HAP-1 (cell line): Measurements from ENCODE around the gene POU4F3.
"Not testable (repeated sequence)": the region's sequence is repeated elsewhere in the genome, so short reads cannot be mapped to it uniquely, and the experiment has no call there.

Experiments
- DNase-seq, 2 experiments: peaks; one replicate each; pipeline ENCODE4 v3.0.0-alpha.2; 2016 to 2020; ENCODE audit warnings: low spot score in 2 of 2
- H3K27me3 ChIP-seq: fragments of 250-450 bp; sonication (Bioruptor Pico); 2 replicates; pipeline ENCODE4 v1.5.1; 2020; ENCODE audit warnings: low read depth, mild to moderate bottlenecking, moderate library complexity
- H3K36me3 ChIP-seq: fragments of 250-450 bp; sonication (Bioruptor Pico); replicated peaks from 2 replicates; pipeline ENCODE4 v1.5.1; 2020; ENCODE audit warnings: mild to moderate bottlenecking
- H3K4me1 ChIP-seq: fragments of 250-450 bp; sonication (Bioruptor Pico); 2 replicates; pipeline ENCODE4 v1.5.1; 2020; ENCODE audit warnings: mild to moderate bottlenecking
- H3K4me3 ChIP-seq: fragments of 250-450 bp; sonication (Bioruptor Pico); 2 replicates; pipeline ENCODE4 v1.5.1; 2020; ENCODE audit warnings: mild to moderate bottlenecking, moderate library complexity
- H3K9me3 ChIP-seq: fragments of 250-450 bp; sonication (Bioruptor Pico); 2 replicates; pipeline ENCODE4 v1.5.1; 2020; ENCODE audit warnings: mild to moderate bottlenecking, moderate library complexity
- in situ Hi-C: fragments of 300-500 bp; cut with MboI; formaldehyde crosslinking; loops from 3 replicates; pipeline ENCODE4 v1.14.3; 2020; ENCODE audit warnings: low sequenced_read_pairs, inconsistent platforms, mixed read lengths

POU4F3 gene, protein sequence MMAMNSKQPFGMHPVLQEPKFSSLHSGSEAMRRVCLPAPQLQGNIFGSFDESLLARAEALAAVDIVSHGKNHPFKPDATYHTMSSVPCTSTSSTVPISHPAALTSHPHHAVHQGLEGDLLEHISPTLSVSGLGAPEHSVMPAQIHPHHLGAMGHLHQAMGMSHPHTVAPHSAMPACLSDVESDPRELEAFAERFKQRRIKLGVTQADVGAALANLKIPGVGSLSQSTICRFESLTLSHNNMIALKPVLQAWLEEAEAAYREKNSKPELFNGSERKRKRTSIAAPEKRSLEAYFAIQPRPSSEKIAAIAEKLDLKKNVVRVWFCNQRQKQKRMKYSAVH

DNA sequence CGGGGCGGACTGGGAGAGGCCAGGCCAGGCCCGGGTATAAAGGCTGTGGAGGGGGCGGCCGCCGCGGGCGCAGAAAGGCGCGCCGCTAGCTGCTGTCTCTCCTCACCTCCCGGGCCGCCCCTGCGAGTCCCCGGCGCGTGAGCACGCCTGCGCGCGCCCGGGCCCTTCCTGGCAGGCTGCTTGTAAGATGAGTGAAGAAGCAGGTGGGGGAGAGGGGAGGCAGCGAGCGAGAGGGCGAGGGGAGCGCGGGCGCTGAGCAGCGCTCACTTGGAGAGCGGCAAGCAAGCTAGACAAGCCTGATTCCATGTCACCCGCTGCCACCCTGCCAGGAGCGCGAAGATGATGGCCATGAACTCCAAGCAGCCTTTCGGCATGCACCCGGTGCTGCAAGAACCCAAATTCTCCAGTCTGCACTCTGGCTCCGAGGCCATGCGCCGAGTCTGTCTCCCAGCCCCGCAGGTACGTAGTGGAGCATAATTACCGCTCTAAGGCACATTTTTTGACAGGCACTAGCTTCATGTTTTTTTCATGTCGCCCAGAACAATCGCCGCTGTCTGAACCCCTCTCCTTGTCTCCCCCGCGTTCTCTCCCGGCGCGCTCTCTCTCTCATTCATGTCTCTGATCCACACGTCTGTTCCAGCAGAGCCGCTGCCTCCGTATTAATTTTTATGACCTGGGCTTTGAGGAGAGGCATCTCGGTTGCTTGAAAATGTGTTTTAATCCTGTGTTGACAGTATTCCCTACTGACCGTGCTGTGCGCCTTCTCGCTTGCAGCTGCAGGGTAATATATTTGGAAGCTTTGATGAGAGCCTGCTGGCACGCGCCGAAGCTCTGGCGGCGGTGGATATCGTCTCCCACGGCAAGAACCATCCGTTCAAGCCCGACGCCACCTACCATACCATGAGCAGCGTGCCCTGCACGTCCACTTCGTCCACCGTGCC is at the start of gene POU4F3:
TSS of gene POU4F3 (plus strand) at position 66 of the 941 bp plus-strand sequence. CDS start at position 340, 274 bp downstream.
- no peak for DNase-seq
- in situ Hi-C loops, result no loop called here
- no peak within 1 kb of the TSS for H3K4me3 ChIP-seq
- no peaks in the 10 kb centered on the region for H3K4me1 ChIP-seq
- H3K27me3 ChIP-seq, result peaks cover 70% of the 10 kb centered on the region
- H3K36me3 ChIP-seq, result no peaks in the 10 kb centered on the region
- no peaks in the 10 kb centered on the region for H3K9me3 ChIP-seq

DNA sequence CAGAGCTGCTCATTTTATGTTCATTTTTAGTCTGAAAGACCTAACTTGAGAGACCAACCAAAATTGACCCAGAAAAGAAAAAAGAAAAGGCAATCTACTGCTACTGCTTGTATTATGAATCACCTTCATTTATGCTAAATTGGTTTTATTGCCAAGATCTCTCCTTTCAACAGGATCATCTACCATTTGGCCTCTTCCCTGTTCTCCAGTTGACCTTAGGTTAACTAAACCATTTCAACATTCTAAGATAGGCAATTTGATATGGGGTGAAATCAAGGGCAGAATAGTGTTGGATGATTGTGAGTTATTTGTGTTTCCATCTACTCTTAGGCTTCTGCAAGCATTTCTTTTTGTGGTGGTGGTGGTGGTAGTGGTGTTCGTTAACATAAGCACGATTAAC is 48.3 kb upstream of the POU4F3 start:
- Histone ChIP-seq H3K36me3 (peaks cover 6% of the 10 kb centered on the region; the same call in 1 of the 2 replicates), H3K27me3 (no peaks in the 10 kb centered on the region), H3K4me1 (no peaks in the 10 kb centered on the region), H3K9me3 (no peaks in the 10 kb centered on the region), H3K4me3 (no peak overlapping the region)
- in situ Hi-C loops, result loop anchor here (10.0 kb wide), 1 partner anchor 144 kb away; no protein-coding TSS in a partner anchor
- no peak for DNase-seq

DNA sequence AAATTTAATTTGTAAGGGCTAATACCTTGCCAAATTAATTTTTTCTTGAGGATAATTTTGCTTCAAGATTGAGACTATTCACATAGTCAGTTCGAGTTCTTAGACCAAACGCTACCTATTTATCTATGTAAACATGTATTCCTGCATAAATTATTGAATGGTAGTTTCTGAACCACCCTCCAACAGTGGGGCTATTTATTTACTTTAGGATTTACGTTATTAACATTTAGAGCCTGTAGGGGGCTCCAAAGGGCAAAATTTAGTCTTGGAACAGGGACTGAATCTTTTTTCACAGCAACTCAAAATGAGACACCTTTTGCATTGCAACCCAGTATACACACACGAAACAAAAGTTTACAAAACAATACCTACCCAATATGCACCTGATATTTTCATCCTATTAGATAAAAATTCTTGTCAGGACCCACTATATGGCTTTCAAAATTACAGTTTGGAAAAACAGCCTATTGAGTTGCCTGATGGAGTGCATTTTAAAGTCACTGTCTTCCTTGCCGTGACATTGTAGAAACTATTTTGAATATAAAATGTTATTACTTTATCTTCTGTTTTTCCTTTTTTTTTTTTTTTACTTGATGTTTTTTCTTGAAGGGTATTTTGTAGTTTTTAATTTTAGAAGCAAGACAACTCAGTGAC is 47.1 kb upstream of the POU4F3 start:
- Histone ChIP-seq H3K27me3 (no peaks in the 10 kb centered on the region), H3K4me3 (no peak overlapping the region), H3K9me3 (no peaks in the 10 kb centered on the region), H3K36me3 (no peaks in the 10 kb centered on the region), H3K4me1 (no peaks in the 10 kb centered on the region)
- in situ Hi-C loops, result loop anchor here (10.0 kb wide), 1 partner anchor 143 kb away; no protein-coding TSS in a partner anchor
- DNase-seq, result peak; percentile 44 to 54

DNA sequence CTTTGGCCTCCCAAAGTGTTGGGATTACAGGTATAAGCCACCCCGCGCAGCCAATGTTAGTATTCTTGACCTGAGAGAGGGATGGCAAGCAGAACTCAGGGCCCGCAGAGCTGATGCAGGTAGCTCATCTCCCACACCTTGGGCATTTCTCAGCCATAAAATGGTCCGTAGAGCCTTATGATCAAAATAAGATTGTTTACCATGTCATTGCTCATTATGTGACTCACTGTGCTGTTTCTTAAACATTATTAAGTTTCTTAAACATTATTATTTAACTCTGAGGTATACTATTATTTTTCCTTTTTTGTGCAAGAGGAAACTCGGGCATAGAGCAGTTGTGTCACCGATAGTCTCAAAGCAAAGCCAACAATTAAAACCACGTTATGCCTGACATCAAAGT is 42.4 kb upstream of the POU4F3 start:
- no peaks in the 10 kb centered on the region for H3K4me1 ChIP-seq
- no peak overlapping the region for H3K4me3 ChIP-seq
- DNase-seq, result no peak
- no peaks in the 10 kb centered on the region for H3K9me3 ChIP-seq
- in situ Hi-C loops, result loop anchor here (10.0 kb wide), 1 partner anchor 139 kb away; no protein-coding TSS in a partner anchor
- peaks cover 3% of the 10 kb centered on the region; the same call in 1 of the 2 replicates for H3K27me3 ChIP-seq
- no peaks in the 10 kb centered on the region for H3K36me3 ChIP-seq

DNA sequence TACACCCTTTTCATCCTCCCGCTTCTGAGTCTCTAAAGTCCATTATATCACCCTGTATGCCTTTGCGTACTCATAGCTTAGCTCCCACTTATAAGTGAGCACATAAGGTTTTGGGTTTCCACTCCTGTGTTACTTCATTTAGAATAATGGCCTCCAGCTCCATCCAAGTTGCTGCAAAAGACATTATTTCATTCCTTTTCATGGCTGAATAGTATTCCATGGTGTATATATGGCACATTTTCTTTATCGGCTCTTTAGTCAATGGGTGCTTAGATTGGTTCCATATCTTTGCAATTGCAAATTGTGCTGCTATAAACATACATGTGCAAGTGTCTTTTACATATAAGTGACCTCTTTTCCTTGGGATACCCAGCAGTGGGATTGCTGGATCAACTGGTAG is 39.7 kb upstream of the POU4F3 start:
- not testable (repeated sequence) for H3K36me3 ChIP-seq, H3K9me3 ChIP-seq, DNase-seq, H3K4me3 ChIP-seq, H3K4me1 ChIP-seq
- in situ Hi-C loops, result loop anchor here (10.0 kb wide), 1 partner anchor 136 kb away; no protein-coding TSS in a partner anchor
- H3K27me3 ChIP-seq, result peaks cover 18% of the 10 kb centered on the region; the same call in 1 of the 2 replicates

DNA sequence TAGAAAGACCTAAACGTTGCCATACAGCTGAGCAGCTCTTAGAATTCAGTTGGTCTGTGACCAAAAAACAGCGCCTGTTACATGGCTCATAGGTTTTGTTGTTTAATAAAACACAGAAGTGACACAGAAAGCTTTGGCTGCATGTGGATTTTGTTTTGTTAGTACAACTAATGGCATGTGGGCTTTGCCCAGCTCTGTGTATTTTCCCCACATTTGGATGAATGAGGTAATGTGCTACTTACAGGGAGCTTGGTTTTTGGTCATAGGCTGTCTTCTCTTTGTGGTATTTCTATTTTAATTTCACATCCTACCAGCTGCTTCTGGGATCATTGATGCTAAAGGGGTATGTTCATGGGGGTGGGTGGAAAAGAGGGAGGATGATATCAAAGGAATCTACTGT is 37.0 kb upstream of the POU4F3 start:
- no peaks in the 10 kb centered on the region for H3K4me1 ChIP-seq
- no peak overlapping the region for H3K4me3 ChIP-seq
- no peaks in the 10 kb centered on the region for H3K9me3 ChIP-seq
- H3K36me3 ChIP-seq, result no peaks in the 10 kb centered on the region
- H3K27me3 ChIP-seq, result peaks cover 31% of the 10 kb centered on the region
- in situ Hi-C loops, result no loop called here
- no peak for DNase-seq

DNA sequence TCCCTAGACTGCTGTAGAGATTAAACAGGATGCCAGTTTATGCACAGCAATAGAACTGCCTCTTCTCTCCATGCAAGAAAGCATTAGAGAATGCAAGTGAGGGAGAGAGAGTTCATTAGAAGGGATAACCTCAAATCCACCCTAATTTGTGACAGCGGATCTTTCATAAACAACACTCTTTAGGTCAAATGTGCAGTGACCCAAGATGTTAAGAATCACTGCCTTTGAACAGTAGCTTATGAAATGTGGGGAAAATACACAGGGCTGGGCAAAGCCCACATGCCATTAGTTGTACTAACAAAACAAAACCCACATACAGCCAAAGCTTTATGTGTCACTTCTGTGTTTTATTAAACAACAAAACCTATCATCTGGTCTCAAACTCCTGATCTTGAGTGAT is 36.2 kb upstream of the POU4F3 start:
- no peak for DNase-seq
- Histone ChIP-seq H3K4me1 (no peaks in the 10 kb centered on the region), H3K36me3 (no peaks in the 10 kb centered on the region), H3K9me3 (no peaks in the 10 kb centered on the region), H3K27me3 (peaks cover 34% of the 10 kb centered on the region), H3K4me3 (no peak overlapping the region)
- in situ Hi-C loops, result no loop called here

DNA sequence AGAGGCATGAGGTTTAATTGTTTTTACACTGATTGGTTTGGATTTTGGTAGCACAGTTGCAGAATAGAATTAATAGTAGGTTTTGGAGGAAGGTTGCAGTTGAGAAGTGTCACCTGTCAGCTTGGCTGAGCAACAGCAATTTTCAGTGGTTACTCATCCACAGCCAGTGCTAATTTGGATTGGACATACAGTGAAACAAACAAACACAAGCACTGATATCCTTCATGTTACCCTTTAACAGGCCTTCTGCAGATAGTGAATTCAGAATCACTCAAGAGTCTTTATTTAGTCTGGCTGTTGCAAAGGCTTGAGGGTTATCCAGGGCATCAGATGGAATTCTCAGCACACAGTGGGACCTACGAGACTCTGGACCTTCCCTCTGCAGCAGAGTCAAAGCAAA is 31.8 kb upstream of the POU4F3 start:
- peaks cover 31% of the 10 kb centered on the region for H3K27me3 ChIP-seq
- H3K36me3 ChIP-seq, result no peaks in the 10 kb centered on the region
- H3K4me1 ChIP-seq, result no peaks in the 10 kb centered on the region
- no peak for DNase-seq
- in situ Hi-C loops, result no loop called here
- H3K9me3 ChIP-seq, result no peaks in the 10 kb centered on the region
- no peak overlapping the region for H3K4me3 ChIP-seq

DNA sequence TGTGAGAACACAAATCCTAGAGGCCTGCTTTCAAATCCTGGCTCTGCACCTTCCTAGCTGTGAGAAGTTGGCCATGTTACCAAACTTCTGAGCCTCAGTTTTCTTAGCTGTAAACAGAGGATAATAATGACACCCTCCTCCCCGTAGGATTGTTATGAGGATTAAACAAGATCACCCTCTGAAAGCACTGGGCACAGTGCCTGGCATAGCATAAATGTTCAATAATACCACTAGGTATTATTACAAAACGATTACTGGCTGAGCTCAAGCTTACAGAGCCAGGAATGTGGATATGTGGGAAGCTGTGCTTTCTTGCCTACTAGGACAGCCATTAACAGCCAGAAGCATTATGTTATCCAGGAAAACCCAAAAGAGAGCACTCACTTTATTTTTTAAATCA is 30.8 kb upstream of the POU4F3 start:
- H3K36me3 ChIP-seq, result no peaks in the 10 kb centered on the region
- no peak for DNase-seq
- H3K4me3 ChIP-seq, result no peak overlapping the region
- peaks cover 24% of the 10 kb centered on the region for H3K27me3 ChIP-seq
- no peaks in the 10 kb centered on the region for H3K4me1 ChIP-seq
- H3K9me3 ChIP-seq, result no peaks in the 10 kb centered on the region
- in situ Hi-C loops, result no loop called here

DNA sequence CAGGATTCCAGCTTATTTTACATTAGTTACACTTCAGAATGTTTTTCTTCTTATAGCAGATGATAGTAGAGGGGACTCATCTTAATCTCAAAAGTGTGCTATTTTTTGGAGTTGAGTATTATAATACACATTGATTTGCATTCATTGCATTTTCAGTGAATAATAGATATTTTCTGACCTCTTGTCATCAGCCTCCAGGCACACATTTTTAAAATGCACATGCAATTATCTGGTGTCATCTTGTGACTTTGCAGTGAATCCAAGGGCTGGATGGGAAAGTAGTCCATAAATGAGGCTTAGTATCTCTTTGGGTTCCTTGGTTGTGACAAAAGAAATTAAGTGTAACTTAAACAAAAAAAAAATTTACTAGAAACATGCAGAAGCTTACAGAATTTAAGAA is 28.1 kb upstream of the POU4F3 start:
- DNase-seq, result no peak
- no peaks in the 10 kb centered on the region for H3K36me3 ChIP-seq
- H3K4me3 ChIP-seq, result no peak overlapping the region
- in situ Hi-C loops, result no loop called here
- H3K27me3 ChIP-seq, result peaks cover 12% of the 10 kb centered on the region
- peaks cover 3% of the 10 kb centered on the region; the same call in 1 of the 2 replicates for H3K4me1 ChIP-seq
- H3K9me3 ChIP-seq, result no peaks in the 10 kb centered on the region

DNA sequence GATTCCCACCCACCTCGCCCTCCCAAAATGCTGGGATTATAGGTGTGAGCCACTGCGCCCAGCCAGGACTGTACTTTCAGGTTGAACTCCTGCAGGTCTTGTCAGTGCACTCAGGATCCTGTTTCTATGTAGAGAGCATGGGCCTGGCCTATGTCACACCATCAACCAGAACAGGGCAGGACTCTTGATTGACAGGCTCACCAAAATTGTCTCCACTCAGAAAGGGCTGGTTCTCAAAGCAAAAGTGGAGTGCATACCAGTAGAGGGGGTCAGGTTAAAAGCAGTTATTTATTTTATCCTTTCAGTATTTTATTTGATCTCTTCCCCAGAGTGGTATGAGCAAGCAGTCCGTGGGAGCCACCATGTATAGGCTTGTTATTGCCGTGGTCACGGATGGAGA is 27.4 kb upstream of the POU4F3 start:
- DNase-seq, result no peak
- Histone ChIP-seq H3K36me3 (no peaks in the 10 kb centered on the region), H3K27me3 (peaks cover 12% of the 10 kb centered on the region; the same call in 1 of the 2 replicates), H3K4me3 (no peak overlapping the region), H3K9me3 (no peaks in the 10 kb centered on the region), H3K4me1 (peaks cover 3% of the 10 kb centered on the region; the same call in 1 of the 2 replicates)
- in situ Hi-C loops, result no loop called here

DNA sequence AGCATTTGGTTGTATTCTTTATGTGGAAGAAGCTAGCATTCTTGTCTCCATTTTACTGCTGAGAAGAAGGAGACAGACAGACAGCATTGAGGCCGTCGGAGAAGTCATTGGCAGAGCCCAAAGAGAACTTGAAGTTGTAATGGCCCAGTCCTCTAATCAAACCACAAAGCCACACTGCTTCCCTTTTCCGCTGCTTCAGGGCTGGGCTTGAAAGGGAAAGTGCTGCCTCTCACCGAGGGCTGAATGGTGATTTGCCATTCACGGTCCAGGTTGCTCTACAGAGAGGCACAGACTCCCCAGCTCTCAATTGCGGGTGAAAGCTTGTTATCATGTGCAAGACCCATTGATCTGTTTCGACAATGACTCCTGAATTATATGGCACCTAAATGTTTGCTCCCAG is 25.6 kb upstream of the POU4F3 start:
- H3K4me1 ChIP-seq, result peaks cover 3% of the 10 kb centered on the region; the same call in 1 of the 2 replicates
- H3K27me3 ChIP-seq, result peaks cover 12% of the 10 kb centered on the region; the same call in 1 of the 2 replicates
- DNase-seq, result no peak
- no peak overlapping the region for H3K4me3 ChIP-seq
- in situ Hi-C loops, result no loop called here
- no peaks in the 10 kb centered on the region for H3K36me3 ChIP-seq
- H3K9me3 ChIP-seq, result no peaks in the 10 kb centered on the region

DNA sequence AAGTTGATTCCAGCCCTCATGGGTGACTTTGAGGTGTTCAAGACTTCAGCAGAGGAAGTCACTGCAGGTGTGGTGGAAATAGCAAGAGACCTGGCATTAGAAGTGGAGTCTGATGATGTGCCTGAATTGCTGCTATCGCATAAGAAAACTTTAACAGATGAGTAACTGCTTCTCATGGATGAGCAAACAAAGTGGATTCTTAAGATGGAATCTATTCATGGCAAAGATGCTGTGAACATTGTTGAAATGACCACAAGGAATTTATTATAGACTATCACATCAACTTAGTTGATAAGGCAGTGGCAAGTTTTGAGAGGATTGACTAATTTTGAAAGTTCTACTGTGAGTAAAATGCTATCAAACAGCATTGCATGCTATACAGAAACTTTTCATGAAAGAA is 17.1 kb upstream of the POU4F3 start:
- Histone ChIP-seq H3K4me3 (no peak overlapping the region), H3K36me3 (no peaks in the 10 kb centered on the region), H3K9me3 (no peaks in the 10 kb centered on the region), H3K4me1 (no peaks in the 10 kb centered on the region), H3K27me3 (peaks cover 6% of the 10 kb centered on the region)
- in situ Hi-C loops, result no loop called here
- DNase-seq, result no peak
